Measurements from ENCODE around the gene UNC50.
A peak's percentile ranks its signal among the peaks of the same experiment; 100 is the strongest.
"Not testable (repeated sequence)": the region's sequence is repeated elsewhere in the genome, so short reads cannot be mapped to it uniquely, and the experiment has no call there.

Gene UNC50

GRCh38 chr2:98576666-98577312 lies 31.6 kb upstream of the UNC50 start:
- no peak for DNase-seq (ENCODE audit: low read depth)

- no peak for DNase-seq (ENCODE audit: low read depth)
Measured at GRCh38 chr2:98577313-98577712, 31.1 kb upstream of the UNC50 start.

- DNase-seq (ENCODE audit: low read depth) = no peak
Measured at GRCh38 chr2:98578231-98578630, 30.2 kb upstream of the UNC50 start.

GRCh38 chr2:98579926-98580325 lies 28.5 kb upstream of the UNC50 start:
- no peak for DNase-seq (ENCODE audit: low read depth)

DNA sequence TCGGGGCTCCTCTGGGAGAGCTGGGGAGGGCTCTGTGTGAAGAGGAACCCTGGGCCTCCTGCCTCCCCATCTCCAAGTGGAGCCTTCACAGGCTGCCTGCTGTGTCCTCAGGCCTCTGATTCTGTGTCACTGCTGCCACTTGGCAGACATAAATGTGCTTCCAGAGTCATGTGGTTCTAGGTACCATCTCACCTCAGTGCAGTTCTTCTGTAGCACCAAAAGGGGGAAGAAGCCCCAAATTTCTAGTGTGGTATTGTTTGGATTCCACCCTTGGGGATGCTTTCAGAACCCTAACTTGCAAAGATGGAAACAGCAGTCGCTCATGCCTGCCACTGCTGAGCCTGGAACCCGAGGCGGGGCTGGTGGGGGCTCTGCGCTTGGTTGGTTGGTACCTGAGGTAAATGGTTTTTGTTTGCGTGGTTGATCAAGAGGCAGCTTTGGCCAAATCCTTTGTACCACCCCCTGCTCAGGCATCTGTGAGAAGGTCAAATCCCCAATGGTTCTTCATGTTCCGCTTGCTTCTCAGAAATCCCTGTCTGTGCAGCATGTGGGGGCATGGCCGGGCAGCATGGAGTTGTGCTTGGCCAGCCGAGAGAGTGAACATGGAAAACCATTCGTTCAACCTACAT lies 27.6 kb upstream of the UNC50 start:
- DNase-seq (ENCODE audit: low read depth) = no peak

DNA sequence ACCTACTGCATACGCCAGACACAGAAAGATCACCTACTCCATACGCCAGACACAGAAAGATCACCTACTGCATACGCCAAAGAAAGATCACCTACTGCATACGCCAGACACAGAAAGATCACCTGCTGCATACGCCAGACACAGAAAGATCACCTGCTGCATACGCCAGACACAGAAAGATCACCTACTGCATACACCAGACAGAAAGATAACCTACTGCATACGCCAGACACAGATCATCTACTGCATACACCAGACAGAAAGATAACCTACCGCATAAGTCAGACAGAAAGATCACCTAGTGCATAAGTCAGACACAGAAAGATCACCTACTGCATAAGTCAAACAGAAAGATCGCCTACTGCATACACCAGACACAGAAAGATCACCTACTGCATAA lies 25.9 kb upstream of the UNC50 start:
- no peak for DNase-seq (ENCODE audit: low read depth)

DNA sequence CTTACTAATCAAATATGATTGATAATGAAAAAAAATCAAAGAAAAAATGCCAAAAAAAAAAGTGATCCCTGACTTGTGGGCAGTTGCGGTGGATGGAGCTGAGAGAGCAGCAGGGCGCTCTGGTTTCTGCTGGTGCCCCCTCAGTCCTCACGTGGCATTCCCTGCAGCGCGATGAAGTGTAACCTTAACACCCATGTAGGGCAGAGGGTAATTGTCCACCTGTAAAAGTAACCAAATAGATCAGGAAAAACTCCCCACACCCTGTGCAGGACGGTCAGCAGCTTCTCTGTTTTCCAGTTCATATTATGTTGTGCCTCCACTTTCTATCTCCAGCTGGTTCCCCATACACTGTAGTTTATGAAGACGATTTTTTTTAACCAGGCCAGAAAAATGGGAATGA lies 25.1 kb upstream of the UNC50 start:
- DNase-seq (ENCODE audit: low read depth) = no peak

- no peak for DNase-seq (ENCODE audit: low read depth)
Measured at GRCh38 chr2:98583816-98584618, 24.4 kb upstream of the UNC50 start.

DNA sequence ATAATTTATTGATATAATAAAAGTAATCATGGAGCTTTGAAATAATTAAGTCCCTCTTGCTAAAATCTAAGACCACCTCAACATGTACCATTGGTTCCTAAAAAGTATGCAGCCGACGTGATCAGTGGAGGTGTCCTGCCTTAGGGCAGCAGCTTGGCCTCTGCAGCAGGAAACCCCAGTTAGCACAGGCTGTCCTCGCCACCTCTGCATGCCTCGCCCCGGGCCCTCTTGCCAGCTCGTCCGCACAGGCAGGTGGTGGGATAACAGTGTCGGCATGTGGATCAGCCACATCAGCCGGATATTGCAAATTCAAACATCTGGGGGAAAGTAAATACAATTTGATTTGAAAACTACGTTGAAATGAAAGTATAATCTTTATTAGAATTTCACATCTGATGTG lies 23.0 kb upstream of the UNC50 start:
- no peak for DNase-seq (ENCODE audit: low read depth)

DNA sequence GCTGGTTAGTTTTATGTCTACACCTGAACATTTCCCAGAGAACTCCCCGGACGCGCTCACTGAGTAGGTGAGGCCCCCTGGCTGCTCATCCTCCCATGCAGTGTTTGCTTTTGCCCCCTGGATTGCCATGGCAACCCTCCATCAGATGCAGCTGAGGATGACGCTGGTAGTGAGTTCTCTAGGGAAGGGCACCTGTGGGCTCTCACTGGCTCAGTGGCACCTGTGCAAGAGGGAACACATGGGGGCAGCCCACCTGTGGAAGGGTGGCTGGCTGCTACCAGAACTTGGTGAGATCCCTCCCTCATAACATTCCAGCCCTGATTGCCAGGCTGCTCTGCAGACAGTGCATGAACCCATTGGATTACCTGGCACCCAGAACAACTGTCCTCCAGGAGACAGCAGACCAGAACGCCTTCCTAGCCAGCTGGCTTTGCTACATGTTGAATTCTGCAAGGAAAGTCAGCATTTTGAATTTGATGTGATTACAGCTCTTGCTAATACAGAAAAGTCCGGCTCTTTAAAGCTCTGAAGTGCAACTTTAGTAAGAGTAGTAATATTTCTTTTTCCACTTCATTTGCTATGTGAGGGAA lies 21.7 kb upstream of the UNC50 start:
- DNase-seq (ENCODE audit: low read depth) = no peak

DNA sequence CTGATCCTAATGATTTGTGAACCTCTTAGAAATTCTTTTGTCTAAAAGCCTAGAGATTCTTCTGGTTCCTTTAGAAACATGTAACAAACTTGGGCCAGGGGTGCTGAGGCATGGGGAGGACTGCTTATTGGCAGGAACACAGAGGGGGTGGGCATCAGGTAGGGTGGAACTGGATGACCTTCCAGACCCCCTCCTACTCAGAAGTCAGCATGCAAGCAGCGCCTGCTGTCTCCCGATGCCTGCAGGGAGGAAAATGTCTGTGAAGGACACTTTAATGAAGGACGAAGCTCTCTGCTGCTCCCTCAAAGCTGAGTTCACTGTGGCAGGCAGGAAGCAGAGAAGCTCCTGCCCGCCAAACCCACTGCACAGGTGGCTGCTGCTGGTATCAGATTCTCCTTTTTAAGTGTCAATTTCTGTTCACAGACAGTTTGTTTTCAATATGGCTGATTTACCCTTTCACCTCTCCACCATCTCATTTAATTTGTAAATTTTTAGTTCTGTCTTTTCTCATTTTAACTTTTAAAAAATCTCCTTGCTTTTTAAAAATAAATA lies 19.4 kb upstream of the UNC50 start:
- no peak for DNase-seq (ENCODE audit: low read depth)

GRCh38 chr2:98589489-98589888 lies 18.9 kb upstream of the UNC50 start:
- no peak for DNase-seq (ENCODE audit: low read depth)

GRCh38 chr2:98592565-98592964 lies 15.8 kb upstream of the UNC50 start:
- DNase-seq (ENCODE audit: low read depth) = no peak

GRCh38 chr2:98594665-98595064 lies 13.7 kb upstream of the UNC50 start:
- DNase-seq (ENCODE audit: low read depth) = not testable (repeated sequence)

GRCh38 chr2:98598781-98599428 lies 9.5 kb upstream of the UNC50 start:
- peak; percentile 94 for DNase-seq (ENCODE audit: low read depth)

DNA sequence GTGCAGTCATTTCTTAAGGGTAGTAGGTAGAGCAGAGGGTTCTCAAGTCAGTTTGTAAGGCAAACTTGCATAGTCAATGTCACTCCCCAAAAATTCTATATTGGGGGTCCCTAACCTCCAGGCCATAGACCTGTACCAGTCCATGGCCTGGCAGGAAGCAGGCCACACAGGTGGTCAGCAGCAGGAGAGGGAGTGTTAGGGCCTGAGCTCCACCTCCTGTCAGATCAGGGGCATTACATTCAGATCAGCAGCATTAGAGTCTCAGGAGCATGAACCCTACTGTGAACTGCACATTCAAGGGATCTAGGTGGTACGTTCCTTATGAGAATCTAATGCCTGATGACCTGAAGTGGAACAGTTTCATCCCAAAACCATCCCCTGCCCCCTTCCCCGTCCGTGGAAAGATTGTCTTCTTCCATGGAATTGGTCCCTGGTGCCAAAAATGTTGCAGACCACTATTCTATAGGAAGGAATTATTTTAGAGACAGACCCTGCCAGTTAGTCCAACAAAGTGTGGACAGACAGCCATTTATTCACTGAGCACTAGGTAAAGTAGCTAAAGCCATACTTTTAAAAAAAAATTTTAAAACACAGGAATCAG lies 6.8 kb upstream of the UNC50 start:
- DNase-seq (ENCODE audit: low read depth) = no peak

- no peak for DNase-seq (ENCODE audit: low read depth)
Measured at GRCh38 chr2:98604547-98604946, 3.8 kb upstream of the UNC50 start.

GRCh38 chr2:98605076-98605475 lies 3.3 kb upstream of the UNC50 start:
- no peak for DNase-seq (ENCODE audit: low read depth)

GRCh38 chr2:98606431-98606830 lies 2.0 kb upstream of the UNC50 start:
- no peak for DNase-seq (ENCODE audit: low read depth)

- DNase-seq (ENCODE audit: low read depth) = no peak
Measured at GRCh38 chr2:98607104-98607503, 1.3 kb upstream of the UNC50 start.

- DNase-seq (ENCODE audit: low read depth) = peak; percentile 38
Measured at GRCh38 chr2:98607741-98608115, 661 bp upstream of the UNC50 start.
